ENCODE measurements around the gene PPFIBP1. TPM values are rescaled to one million over a fixed set of nuclear protein-coding genes. Genes with fewer than 3 reads are reported as not detected.
A peak's percentile ranks its signal among the peaks of the same experiment; 100 is the strongest.

Gene PPFIBP1
- total and polyA plus RNA-seq, 2 of the 13 experiments (the other 11 are each of a cell fraction or from before 2014, with no cell fraction given) = 16.2 to 21.8 TPM

DNA sequence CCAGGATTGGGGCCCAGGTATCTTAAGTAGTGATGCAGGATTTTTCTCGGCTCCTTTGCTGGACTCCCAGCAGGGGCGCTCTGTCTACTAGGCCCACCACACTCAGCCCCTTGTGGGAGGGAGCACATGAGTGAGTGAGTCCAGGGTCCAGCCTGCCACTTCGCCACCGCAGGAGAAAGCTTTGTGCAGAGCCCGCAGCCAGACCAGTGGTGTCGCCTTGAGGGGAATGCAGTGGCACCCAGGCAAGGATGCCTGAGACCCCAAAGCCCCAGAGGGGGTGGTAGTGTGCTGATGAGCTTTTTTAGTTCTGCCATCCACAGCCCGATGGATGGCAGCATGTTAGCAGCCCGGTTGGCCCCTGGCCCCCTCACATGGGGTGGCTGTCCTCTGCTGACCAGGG lies 181.3 kb downstream of the PPFIBP1 start (continued):
- no peak for TF ChIP-seq RARG (CRISPR knock-in tag; IDR thresholded peaks at IDR 0.05; ENCODE audit: low read depth)
- no peak for TF ChIP-seq NBN (conservative IDR thresholded peaks at IDR 0.05)
- no peak for TF ChIP-seq SMAD3 (CRISPR knock-in tag; IDR thresholded peaks at IDR 0.05)
- TF ChIP-seq MEF2D (CRISPR knock-in tag; IDR thresholded peaks at IDR 0.05) = no peak
- TF ChIP-seq PITX1 (CRISPR knock-in tag; IDR thresholded peaks at IDR 0.05) = no peak
- TF ChIP-seq, protein P1, sequence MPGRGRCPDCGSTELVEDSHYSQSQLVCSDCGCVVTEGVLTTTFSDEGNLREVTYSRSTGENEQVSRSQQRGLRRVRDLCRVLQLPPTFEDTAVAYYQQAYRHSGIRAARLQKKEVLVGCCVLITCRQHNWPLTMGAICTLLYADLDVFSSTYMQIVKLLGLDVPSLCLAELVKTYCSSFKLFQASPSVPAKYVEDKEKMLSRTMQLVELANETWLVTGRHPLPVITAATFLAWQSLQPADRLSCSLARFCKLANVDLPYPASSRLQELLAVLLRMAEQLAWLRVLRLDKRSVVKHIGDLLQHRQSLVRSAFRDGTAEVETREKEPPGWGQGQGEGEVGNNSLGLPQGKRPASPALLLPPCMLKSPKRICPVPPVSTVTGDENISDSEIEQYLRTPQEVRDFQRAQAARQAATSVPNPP (CRISPR knock-in tag; IDR thresholded peaks at IDR 0.05) = no peak
- TF ChIP-seq ESRRA (CRISPR knock-in tag; IDR thresholded peaks at IDR 0.05; ENCODE audit: low read depth) = no peak; the same call in 1 of the 2 replicates
- peak; percentile 52 for TF ChIP-seq STAG1 (CRISPR knock-in tag; IDR thresholded peaks at IDR 0.05)
- no peak for TF ChIP-seq FOXK1 (CRISPR knock-in tag; IDR thresholded peaks at IDR 0.05; ENCODE audit: borderline replicate concordance, low read depth)
- TF ChIP-seq EEA1 (CRISPR knock-in tag; IDR thresholded peaks at IDR 0.05; ENCODE audit: borderline replicate concordance) = no peak
- TF ChIP-seq TSC22D2 (CRISPR knock-in tag; IDR thresholded peaks at IDR 0.05; ENCODE audit: borderline replicate concordance) = no peak
- TF ChIP-seq MAFF (IDR thresholded peaks at IDR 0.05; ENCODE audit: low read depth, low read length) = no peak
- no peak for TF ChIP-seq ATM (IDR thresholded peaks at IDR 0.05; ENCODE audit: borderline replicate concordance)
- TF ChIP-seq REPIN1 (CRISPR knock-in tag; IDR thresholded peaks at IDR 0.05; ENCODE audit: borderline replicate concordance, low read depth) = 0 out of 2 replicates have a peak, but pooled peaks have one; percentile 17
- peak; percentile 50 for TF ChIP-seq MED1 (CRISPR knock-in tag; IDR thresholded peaks at IDR 0.05)
- no peak for TF ChIP-seq SMAD9 (CRISPR knock-in tag; IDR thresholded peaks at IDR 0.05)
- TF ChIP-seq, protein P2, sequence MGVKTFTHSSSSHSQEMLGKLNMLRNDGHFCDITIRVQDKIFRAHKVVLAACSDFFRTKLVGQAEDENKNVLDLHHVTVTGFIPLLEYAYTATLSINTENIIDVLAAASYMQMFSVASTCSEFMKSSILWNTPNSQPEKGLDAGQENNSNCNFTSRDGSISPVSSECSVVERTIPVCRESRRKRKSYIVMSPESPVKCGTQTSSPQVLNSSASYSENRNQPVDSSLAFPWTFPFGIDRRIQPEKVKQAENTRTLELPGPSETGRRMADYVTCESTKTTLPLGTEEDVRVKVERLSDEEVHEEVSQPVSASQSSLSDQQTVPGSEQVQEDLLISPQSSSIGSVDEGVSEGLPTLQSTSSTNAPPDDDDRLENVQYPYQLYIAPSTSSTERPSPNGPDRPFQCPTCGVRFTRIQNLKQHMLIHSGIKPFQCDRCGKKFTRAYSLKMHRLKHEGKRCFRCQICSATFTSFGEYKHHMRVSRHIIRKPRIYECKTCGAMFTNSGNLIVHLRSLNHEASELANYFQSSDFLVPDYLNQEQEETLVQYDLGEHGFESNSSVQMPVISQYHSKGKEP (CRISPR knock-in tag; IDR thresholded peaks at IDR 0.05) = no peak
- TF ChIP-seq NFIB (CRISPR knock-in tag; IDR thresholded peaks at IDR 0.05; ENCODE audit: borderline replicate concordance) = no peak
- TF ChIP-seq, protein P3, sequence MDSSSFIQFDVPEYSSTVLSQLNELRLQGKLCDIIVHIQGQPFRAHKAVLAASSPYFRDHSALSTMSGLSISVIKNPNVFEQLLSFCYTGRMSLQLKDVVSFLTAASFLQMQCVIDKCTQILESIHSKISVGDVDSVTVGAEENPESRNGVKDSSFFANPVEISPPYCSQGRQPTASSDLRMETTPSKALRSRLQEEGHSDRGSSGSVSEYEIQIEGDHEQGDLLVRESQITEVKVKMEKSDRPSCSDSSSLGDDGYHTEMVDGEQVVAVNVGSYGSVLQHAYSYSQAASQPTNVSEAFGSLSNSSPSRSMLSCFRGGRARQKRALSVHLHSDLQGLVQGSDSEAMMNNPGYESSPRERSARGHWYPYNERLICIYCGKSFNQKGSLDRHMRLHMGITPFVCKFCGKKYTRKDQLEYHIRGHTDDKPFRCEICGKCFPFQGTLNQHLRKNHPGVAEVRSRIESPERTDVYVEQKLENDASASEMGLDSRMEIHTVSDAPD (CRISPR knock-in tag; IDR thresholded peaks at IDR 0.05) = no peak
- TF ChIP-seq RFX3 (CRISPR knock-in tag; IDR thresholded peaks at IDR 0.05) = no peak
- TF ChIP-seq SETDB1 (CRISPR knock-in tag; IDR thresholded peaks at IDR 0.05; ENCODE audit: borderline replicate concordance) = no peak
- no peak for TF ChIP-seq ZNF780A (CRISPR knock-in tag; IDR thresholded peaks at IDR 0.05)
- TF ChIP-seq ZKSCAN5 (CRISPR knock-in tag; IDR thresholded peaks at IDR 0.05) = no peak
- TF ChIP-seq ATF1 (CRISPR knock-in tag; IDR thresholded peaks at IDR 0.05) = no peak
- TF ChIP-seq ZNF816 (CRISPR knock-in tag; IDR thresholded peaks at IDR 0.05; ENCODE audit: borderline replicate concordance) = no peak
- TF ChIP-seq ZFX (CRISPR knock-in tag; IDR thresholded peaks at IDR 0.05; ENCODE audit: low read depth) = peak; percentile 70
- TF ChIP-seq, protein P4, sequence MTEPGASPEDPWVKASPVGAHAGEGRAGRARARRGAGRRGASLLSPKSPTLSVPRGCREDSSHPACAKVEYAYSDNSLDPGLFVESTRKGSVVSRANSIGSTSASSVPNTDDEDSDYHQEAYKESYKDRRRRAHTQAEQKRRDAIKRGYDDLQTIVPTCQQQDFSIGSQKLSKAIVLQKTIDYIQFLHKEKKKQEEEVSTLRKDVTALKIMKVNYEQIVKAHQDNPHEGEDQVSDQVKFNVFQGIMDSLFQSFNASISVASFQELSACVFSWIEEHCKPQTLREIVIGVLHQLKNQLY (CRISPR knock-in tag; IDR thresholded peaks at IDR 0.05) = no peak
